Right ventricle myocardium superior (tissue), 1 donor: ENCODE results near the gene SULT2A1. TPM values are rescaled to one million over a fixed set of nuclear protein-coding genes. Genes with fewer than 3 reads are reported as not detected.
"Not testable (repeated sequence)": the region's sequence is repeated elsewhere in the genome, so short reads cannot be mapped to it uniquely, and the experiment has no call there.

Experiments
- ATAC-seq: fragments of 200-7000 bp; cut with Tn5 transposase; one replicate; pipeline ENCODE4 v1.9.1; 2020; ENCODE audit warnings: mild to moderate bottlenecking; ENCODE audit not compliant: poor library complexity
- DNase-seq: peaks from one replicate; pipeline ENCODE4 v3.0.0-alpha.2; 2020
- intact Hi-C: fragments of 100-400 bp; cut with DNase I; formaldehyde crosslinking; loops from one replicate; pipeline ENCODE4 v1.11.2; 2022
- total RNA-seq: library from RNA; stranded (reverse); fragmentation: NEBNext Ultra II Directional; extraction: Animal tissue kit (Norgen Biotek cat#: 25700); gene quantifications from one replicate; pipeline ENCODE4 v1.2.1, GENCODE V29; 2021
- donor health status: DM: no; HTN: yes; CAD: no; lungs with severe emphysema.

The SULT2A1 gene
- total RNA-seq, 1 donor from 2014 or later: not detected

DNA sequence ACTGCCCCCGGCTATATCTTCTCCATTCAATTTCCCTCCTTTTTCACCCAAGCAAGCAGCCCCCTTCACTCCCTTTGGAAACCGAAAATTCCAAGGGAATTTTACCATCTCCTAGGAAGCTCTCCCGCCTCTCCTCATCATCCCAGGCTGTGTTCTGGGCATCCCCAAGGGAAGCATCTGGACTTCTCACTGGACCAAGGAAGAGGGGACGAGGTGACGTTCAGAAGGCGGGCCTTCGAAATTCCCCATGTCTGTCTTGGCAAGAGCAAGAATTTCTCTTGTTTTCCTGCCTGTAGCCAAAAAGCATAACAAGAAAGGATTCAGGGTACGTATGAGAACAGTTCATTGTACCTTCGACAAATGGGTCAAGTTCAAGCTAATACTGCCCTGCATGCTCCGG lies 20.9 kb downstream of the SULT2A1 start:
- ATAC-seq: no peak
- DNase-seq: no peak
- intact Hi-C loops: no loop called here

DNA sequence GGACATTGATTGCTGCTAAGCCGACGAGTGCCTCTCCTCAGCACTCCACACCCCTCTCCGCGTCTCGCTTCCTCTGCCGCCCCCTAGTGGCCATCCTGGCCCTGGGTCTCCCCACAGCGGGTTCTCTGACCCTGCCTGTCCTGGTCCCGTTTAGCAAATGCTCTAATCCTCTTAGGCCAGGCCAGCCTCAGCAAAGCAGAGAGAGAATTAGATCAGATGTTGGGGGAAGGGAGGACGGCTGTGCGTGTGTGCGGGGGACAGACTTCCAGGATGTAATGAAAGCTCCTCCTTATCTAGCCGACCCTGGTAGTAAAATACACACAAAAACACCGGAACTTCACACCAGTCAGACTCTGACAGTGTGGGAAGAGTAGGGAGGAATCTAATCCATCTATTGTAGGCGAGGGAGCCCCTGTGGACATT lies 22.6 kb downstream of the SULT2A1 start:
- intact Hi-C loops: no loop called here
- ATAC-seq: peak; percentile 99

DNA sequence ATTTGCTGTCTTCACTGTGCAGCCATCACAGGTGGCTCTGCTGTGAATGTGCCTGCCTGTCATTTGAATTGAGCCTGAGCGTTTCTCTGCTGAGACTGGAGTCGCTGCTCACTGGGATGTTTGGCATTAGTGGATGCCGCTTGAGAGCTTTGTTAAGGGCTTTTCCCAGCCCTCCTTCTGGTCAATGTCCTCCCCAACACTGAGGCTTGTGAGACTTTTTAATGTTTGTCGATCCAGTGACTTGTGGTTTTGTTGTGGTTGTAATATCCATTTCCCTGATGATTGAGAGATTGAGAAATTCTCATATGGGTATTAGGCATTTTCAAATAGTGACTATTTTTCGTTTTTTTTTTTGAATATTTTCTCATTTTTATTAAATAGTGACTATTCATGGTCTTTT lies 24.5 kb downstream of the SULT2A1 start:
- no peak for DNase-seq
- no peak for ATAC-seq

More for the DNA sequence above, 22.6 kb downstream of the SULT2A1 start:
- peak; percentile 89 for DNase-seq

DNA sequence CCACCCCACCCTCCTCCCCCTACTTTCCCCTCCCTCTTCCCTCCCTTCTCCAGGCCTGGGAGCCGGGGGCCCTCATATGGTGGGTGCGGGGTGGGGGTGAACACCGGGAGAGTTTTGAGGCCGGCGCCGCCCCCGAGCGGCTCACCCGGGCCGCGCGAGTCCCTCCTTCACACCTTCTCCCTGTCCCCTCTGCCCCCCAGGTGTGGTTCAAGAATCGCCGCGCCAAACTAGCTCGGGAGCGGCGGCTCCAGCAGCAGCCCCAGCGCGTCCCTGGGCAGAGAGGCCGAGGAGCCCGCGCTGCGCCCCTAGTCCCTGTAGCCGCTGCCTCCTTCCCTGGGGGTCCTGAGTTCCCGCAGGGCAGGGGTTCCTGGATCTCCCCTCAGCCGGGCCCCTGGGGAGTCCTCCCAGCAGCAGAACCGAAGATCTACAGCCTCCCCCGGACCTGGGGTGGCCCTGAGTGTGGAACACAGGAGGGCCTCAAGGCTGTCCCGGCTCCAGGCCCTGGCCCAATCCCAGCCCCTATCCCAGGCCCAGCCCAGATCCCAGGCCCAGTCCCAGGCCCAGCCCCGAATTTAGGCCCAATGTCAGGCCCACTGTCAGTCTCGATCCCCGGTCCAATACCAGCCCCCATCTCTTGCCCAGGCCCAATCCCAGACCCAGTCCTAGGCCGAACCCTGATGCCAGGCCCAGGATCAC lies 25.4 kb downstream of the SULT2A1 start:
- DNase-seq (no peak), ATAC-seq (no peak)
- intact Hi-C loops: no loop called here

More for the DNA sequence above, 24.5 kb downstream of the SULT2A1 start:
- intact Hi-C loops: no loop called here

DNA sequence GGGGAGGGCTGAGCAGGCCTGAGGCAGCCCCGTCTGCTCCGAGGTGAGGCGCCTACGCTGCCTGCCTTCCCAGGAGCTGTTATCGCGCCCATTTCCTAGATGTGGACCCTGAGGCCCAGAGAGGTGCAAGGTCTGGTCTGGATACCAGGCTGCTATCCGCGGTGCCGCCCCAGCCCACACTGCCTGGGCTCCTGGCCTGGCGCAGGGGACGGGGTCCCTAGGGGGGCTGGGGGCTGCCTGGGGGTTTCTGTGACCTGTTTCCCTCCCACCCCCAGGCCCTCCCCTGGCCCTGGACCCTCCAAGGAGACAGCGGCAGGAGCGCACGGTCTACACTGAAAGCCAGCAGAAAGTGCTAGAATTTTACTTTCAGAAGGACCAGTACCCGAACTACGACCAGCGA lies 26.3 kb downstream of the SULT2A1 start:
- intact Hi-C loops, ATAC-seq, DNase-seq: not testable (repeated sequence)

DNA sequence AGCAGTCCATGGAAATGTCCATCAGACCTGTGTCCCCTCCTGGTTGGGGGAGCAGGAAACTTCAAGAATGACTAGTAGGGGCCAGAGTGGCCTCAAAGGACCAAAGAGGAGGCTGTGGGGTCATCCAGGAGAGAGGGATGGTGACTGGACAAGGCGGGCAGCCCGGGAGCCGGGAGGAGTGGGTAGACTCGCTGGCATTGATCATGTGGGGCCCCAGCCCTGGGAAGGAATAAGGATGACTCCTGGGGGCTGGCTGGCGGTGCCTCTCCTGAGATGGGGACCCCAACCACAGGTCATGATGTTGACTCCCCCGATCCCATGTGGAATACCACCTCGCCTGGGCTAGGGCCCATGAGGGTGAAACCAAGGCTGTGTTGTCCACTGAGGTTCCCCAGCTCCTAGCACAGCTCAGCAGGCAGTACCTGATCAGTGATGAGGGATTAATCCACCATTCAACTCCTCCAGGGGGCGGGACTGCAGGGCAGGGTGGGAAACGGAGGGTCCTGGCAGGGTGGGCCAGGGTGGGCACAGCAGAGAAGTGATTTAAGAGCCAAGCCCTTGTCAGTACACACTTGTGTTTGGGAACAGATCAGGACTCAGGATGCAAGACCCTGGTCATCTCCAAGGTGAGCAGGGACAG lies 27.3 kb downstream of the SULT2A1 start, which contains the start of gene TPRX2:
TPRX2 (plus strand) TSS at position 590 of the 640 bp plus-strand sequence; CDS start at position 602, 12 bp downstream.
- intact Hi-C loops, ATAC-seq, DNase-seq: not testable (repeated sequence)

DNA sequence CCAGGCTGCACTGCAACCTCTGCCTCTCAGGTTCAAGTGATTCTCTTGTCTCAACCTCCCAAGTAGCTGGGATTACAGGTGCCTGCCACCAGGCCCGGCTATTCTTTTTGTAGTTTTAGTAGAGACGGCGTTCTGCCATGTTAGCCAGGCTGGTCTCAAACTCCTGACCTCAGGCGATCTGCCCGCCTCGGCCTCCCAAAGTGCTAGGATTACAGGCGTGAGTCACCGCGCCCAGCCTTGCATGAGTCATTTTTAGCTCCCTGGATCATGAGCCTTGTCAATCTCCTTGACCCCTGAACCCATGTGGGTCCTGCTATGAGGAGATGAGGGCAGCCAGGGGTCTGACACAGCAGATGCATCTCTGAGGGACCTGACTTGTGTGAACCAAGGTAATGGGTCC lies 27.9 kb downstream of the SULT2A1 start:
- DNase-seq, intact Hi-C loops, ATAC-seq: not testable (repeated sequence)

DNA sequence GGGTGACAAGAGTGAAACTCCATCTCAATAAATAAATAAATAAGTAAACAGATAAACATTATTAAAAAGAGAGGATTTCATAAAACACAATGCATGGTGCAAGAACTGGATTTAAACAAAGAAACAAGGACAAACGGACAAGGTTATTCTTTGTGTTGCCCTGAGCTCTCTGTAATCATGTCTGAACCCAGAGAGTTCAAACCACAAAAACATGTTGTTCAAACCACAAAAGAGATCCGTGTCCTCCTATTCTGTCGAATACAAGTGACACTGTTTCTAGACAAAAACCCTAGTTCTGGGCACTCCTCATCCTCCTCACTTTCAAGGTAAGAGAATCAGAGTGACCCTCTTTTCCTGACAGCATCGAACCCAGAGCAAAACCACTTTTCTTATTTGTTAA lies 31.7 kb downstream of the SULT2A1 start:
- intact Hi-C loops: no loop called here
- ATAC-seq (no peak), DNase-seq (no peak)

DNA sequence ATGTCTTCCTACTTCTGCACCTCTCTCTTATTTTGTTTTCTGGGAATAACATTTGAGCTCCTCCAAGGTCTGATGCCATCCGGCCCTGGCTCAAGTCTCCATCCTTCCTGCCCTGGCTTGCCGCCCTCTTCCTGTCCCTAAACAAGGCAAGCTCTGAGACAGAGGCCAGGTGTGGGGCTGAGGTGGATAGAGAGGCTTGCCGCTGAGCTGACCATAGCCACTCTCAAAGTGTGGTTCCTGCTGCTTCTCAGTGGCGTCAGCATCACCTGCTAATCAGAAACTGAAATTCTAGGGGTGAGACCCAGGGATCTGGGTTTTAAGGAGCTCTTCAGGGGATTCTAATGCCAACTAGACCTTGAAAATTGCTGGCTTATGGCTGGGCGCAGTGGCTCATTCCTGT lies 33.1 kb downstream of the SULT2A1 start:
- intact Hi-C loops: no loop called here
- DNase-seq (no peak), ATAC-seq (no peak)

DNA sequence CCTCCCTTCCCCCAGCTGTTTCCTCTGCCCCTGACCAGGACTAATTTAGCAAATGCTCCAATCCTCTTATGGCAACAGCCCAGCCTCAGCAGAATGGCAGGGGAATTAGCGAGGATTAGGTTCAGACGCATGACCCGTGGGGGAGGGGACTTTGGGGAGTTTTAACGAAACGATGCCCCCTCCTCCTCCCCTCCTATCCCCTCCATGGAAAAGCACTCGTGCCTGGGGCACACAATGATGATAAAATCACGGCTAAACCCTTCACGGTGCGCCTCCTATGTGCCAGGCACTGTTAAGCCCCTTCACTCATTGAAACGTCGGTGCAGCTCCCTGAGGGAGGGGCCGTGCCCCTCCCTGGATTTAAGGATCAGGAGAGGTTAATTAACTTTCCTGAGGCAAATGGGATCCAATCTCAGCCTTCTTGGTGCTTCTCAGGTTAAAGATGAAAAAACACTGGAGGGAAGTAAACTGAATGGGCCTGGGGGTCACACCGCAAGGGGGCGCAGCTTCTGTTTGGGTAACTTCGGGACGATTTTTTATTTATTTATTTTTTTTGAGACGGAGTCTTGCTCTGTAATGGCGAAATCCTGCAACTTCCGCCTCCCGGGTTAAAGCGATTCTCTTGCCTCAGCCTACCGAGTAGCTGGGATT lies 37.2 kb downstream of the SULT2A1 start:
- intact Hi-C loops: no loop called here
- no peak for DNase-seq
- no peak for ATAC-seq

DNA sequence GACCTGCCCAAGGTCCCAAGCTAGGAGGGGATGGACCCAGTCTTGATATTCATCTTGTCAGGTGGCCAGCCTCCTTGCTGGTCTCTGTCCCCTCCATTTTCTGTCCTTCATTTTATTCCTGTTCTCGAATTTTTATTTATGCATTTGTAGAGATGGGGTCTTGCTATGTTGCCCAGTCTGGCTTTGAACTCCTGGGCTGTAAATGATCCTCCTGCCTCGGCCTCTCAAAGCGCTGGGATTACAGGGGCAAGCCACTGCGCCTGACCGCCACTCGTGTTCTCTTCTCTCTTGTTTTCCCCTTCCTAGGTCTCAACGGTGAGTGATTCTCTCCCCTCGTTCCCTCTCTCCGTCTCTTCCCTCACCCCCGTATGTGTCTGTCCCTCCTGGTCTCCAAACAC lies 37.7 kb downstream of the SULT2A1 start:
- no peak for DNase-seq

DNA sequence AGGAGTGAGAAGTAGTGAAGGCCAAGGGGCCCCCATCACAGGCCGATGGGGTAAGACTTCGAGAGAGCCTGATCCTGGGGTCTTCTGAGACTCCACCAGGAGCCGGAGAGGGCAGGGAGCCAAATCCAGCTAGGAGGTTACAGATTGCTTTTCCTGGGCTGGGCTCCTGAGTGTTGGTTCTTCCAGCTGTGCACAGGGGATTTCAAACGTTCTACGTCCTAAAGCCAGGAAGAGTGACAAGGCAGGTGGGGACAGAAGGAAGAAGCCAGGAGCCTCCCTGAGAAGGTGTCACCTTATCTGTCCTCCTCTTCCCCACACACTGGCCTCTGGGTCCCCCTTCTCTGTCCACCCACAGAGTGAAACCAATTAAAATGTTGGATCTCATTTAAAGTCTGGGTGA lies 43.2 kb downstream of the SULT2A1 start:
- no peak for ATAC-seq
- intact Hi-C loops: no loop called here
- DNase-seq: no peak

More for the DNA sequence above, 37.7 kb downstream of the SULT2A1 start:
- no peak for ATAC-seq
- intact Hi-C loops: no loop called here

DNA sequence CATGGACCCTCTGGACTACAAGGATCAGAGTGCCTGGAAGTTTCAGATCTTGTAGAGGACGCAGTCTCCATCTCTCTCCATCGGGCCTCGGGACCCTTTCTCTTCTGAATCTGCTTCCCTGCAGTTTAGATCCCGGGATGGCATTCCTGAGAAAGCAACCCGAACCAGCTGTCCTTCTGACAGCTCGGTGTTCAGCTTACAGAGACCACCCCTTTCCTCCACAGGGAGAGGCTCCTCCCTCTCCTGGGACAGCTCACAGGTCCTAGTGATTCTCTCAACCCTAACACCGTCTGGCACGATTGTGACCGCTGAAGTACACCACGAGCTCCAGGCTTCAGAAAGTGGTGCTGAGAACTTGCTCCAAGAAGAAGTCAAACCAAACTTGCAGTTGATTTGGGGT lies 46.2 kb downstream of the SULT2A1 start:
- DNase-seq (no peak), ATAC-seq (no peak)
- intact Hi-C loops: no loop called here

DNA sequence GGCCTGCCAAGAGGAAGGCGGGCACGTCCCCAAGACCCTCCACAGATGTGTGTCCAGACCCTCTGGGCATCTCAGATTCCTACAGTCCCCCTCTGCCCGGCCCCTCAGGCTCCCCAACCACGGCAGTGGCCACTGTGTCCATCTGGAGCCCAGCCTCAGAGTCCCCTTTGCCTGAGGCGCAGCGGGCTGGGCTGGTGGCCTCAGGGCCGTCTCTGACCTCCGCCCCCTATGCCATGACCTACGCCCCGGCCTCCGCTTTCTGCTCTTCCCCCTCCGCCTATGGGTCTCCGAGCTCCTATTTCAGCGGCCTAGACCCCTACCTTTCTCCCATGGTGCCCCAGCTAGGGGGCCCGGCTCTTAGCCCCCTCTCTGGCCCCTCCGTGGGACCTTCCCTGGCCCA lies 46.7 kb downstream of the SULT2A1 start:
- intact Hi-C loops: no loop called here
- ATAC-seq (no peak), DNase-seq (no peak)

DNA sequence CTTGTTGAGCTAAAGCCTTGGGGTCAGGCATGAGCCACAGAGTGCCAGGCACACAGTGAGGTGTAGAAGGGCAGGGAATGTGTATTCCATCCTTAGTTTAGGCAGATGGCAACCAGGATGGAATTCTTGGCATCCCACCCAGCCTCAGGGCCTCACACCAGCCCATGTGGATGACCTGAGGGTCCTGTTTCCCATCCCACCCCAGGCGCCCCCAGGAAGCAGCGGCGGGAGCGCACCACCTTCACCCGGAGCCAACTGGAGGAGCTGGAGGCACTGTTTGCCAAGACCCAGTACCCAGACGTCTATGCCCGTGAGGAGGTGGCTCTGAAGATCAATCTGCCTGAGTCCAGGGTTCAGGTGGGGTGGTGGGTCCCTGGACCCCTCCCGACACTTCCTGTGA lies 50.1 kb downstream of the SULT2A1 start:
- ATAC-seq (no peak), DNase-seq (no peak)
- intact Hi-C loops: no loop called here

DNA sequence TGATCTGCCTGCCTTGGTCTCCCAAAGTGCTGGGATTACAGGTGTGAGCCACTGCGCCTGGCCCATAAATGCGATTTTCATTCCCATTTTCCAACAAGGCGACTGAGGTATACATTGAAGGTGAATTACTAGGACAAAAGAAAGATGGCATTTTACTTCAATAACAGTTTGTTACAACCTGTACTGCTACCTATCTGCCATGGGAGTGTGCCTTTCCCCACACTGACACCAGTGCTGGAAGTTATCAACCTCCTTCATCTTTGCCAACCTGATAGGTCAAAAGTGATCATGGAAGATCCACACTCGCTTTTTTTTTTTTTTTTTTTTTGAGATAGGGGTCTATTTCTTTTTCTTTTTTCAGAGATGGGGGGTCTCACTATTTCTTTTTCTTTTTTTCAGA lies 53.4 kb downstream of the SULT2A1 start:
- intact Hi-C loops: no loop called here

DNA sequence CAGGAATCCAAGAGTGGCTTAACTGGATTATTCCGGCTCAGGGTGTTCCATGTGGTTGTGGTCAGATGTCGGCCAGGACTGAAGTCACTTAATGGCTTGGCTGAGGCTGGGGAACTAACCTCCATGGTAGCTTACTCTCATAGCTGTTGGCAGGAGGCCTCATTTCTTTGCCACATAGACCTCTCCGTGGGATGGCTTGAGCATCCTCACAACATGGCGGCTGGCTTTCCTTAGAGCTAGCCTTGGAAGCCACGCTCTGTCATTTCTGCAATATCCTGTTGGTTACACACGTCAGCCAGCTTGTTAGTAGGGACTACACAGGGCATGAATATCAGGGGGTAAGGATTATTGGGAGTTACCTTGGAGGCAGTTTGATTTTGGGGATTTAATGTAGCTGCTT lies 59.3 kb downstream of the SULT2A1 start:
- DNase-seq (no peak), ATAC-seq (no peak)
- intact Hi-C loops: no loop called here

More for the DNA sequence above, 53.4 kb downstream of the SULT2A1 start:
- DNase-seq (no peak), ATAC-seq (no peak)

DNA sequence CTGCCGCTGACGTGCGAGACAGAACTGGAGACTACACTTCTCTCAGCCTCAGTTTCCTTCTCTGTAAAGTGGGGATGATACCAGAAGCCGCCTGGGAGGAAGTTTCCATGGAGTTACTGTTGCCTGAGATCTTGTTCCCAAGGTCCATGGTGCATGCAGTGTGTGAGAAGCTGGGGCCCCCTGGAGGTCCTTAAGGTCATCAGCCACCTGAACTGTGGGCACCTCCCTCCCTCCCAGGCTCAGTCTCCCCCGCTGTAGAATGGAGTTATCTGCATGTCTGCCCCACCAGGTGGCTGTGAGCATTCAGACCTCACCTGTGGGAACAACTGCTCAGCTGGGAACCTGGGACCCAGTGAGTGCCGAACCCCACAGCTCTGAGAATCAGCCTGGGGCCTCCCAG lies 61.7 kb downstream of the SULT2A1 start:
- intact Hi-C loops: no loop called here
- ATAC-seq (no peak), DNase-seq (no peak)

DNA sequence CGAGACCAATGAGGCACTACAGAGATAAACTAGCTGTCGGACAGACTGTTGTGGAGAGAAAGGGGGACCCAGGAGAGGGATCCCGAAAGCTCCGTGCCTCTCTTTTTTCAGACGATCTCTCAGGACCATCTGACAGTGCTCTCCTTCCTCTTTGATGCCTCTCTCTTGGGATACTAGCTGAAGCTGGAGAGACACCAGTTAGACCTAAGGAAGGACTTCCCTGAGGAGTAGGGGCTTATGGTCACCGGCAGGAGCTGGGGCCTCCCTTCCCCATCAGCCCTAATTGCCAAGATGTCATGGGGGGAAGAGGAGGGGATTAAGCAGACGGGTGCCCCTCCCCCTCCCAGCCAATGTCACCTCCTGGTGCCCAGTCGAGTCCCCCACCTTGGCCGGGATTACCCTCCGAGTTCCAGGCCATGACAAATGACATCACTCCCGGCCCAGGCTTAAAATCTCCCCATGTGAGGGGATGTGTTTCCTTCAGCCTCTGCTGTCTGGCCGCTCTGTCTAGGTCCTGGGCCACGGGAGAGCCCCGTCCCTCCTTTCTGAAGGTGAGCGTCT lies 64.6 kb downstream of the SULT2A1 start, which contains the start of gene CRX:
CRX (plus strand) TSS at position 478 of the 561 bp plus-strand sequence. CDS start 12,507 bp downstream, outside the sequence.
- ATAC-seq: no peak
- no peak for DNase-seq
- intact Hi-C loops: no loop called here
